MM.1S (cell line): ENCODE data around the gene SLC1A7.

Experiments used
- DNase-seq: peaks from one replicate; pipeline ENCODE4 v3.0.0-alpha.2; 2015
- H2AFZ ChIP-seq: fragments of 300-600 bp; sonication (generic); 2 replicates; pipeline ENCODE4 v1.6.0; 2016; ENCODE audit warnings: antibody characterized with exemption, low read length
- H3F3A ChIP-seq: fragments of 300-600 bp; sonication (generic); 2 replicates; pipeline ENCODE4 v1.6.1; 2016; ENCODE audit warnings: mild to moderate bottlenecking, antibody characterized with exemption, low read length, moderate library complexity, mixed read lengths; ENCODE audit not compliant: insufficient read depth
- H3K27ac ChIP-seq: fragments of 300-600 bp; sonication (generic); 2 replicates; pipeline ENCODE4 v1.5.1; 2016; ENCODE audit warnings: mild to moderate bottlenecking, low read length
- H3K27me3 ChIP-seq: fragments of 300-600 bp; sonication (generic); replicated peaks from 2 replicates; pipeline ENCODE4 v1.6.0; 2016; ENCODE audit warnings: low read length; ENCODE audit not compliant: insufficient read depth
- H3K36me3 ChIP-seq: fragments of 300-600 bp; sonication (generic); replicated peaks from 2 replicates; pipeline ENCODE4 v1.6.1; 2016; ENCODE audit warnings: mild to moderate bottlenecking, low read length, mixed read lengths; ENCODE audit not compliant: insufficient read depth
- H3K4me1 ChIP-seq: fragments of 300-600 bp; sonication (generic); 2 replicates; pipeline ENCODE4 v1.6.1; 2016; ENCODE audit warnings: low read length, mixed read lengths
- H3K4me2 ChIP-seq: fragments of 300-600 bp; sonication (generic); 2 replicates; pipeline ENCODE4 v1.6.0; 2016; ENCODE audit warnings: low read depth, low read length
- H3K4me3 ChIP-seq: fragments of 300-600 bp; sonication (generic); 2 replicates; pipeline ENCODE4 v1.5.1; 2016; ENCODE audit warnings: low read length, mixed read lengths
- H3K79me2 ChIP-seq: fragments of 300-600 bp; sonication (generic); 2 replicates; pipeline ENCODE4 v1.6.1; 2016; ENCODE audit warnings: mixed run types, low read length, mixed read lengths
- H3K9ac ChIP-seq: fragments of 300-600 bp; sonication (generic); 2 replicates; pipeline ENCODE4 v1.6.1; 2016; ENCODE audit warnings: low read length, mixed read lengths
- H3K9me2 ChIP-seq: fragments of 300-600 bp; sonication (generic); replicated peaks from 2 replicates; pipeline ENCODE4 v1.6.1; 2016; ENCODE audit warnings: mild to moderate bottlenecking, low read length, mixed read lengths; ENCODE audit not compliant: insufficient read depth
- H3K9me3 ChIP-seq: fragments of 300-600 bp; sonication (generic); replicated peaks from 2 replicates; pipeline ENCODE4 v1.6.1; 2016; ENCODE audit warnings: mild to moderate bottlenecking, low read length, mixed read lengths; ENCODE audit not compliant: insufficient read depth
- H4K20me1 ChIP-seq: fragments of 300-600 bp; sonication (generic); 2 replicates; pipeline ENCODE4 v1.6.1; 2016; ENCODE audit warnings: mild to moderate bottlenecking, low read length, moderate library complexity, mixed read lengths; ENCODE audit not compliant: insufficient read depth
- CTCF ChIP-seq: fragments of 300-600 bp; sonication (generic); IDR thresholded peaks from 2 replicates; pipeline ENCODE4 v1.5.1; 2016; ENCODE audit warnings: antibody characterized with exemption, low read length, mixed read lengths
- EZH2 ChIP-seq: fragments of 300-600 bp; sonication (generic); optimal IDR thresholded peaks from 2 replicates; pipeline ENCODE3; 2017; ENCODE audit warnings: low read depth, mild to moderate bottlenecking, antibody characterized with exemption, low read length, mixed read lengths
- EZH2phosphoT487 ChIP-seq: fragments of 300-600 bp; sonication (generic); IDR thresholded peaks from 2 replicates; pipeline ENCODE4 v1.6.1; 2018; ENCODE audit warnings: antibody characterized with exemption, low read length

Gene SLC1A7

GRCh38 chr1:53134961-53135734 lies 7.3 kb downstream of the SLC1A7 start:
- no peaks in the 10 kb centered on the region for H3K4me1 ChIP-seq
- no peaks in the 10 kb centered on the region for H3K9me2 ChIP-seq
- H4K20me1 ChIP-seq, result no peaks in the 10 kb centered on the region
- no peak overlapping the region for H2AFZ ChIP-seq
- no peak for TF ChIP-seq EZH2phosphoT487
- TF ChIP-seq EZH2, result no peak
- no peak for TF ChIP-seq CTCF
- no peak overlapping the region for H3K4me2 ChIP-seq
- no peaks in the 10 kb centered on the region for H3K36me3 ChIP-seq
- no peak overlapping the region for H3K4me3 ChIP-seq
- no peaks in the 10 kb centered on the region for H3K27me3 ChIP-seq
- H3K27ac ChIP-seq, result no peak overlapping the region
- no peaks in the 10 kb centered on the region for H3F3A ChIP-seq
- DNase-seq, result no peak
- no peaks in the 10 kb centered on the region for H3K79me2 ChIP-seq
- H3K9ac ChIP-seq, result no peak overlapping the region
- H3K9me3 ChIP-seq, result no peaks in the 10 kb centered on the region

GRCh38 chr1:53134042-53134485 lies 8.4 kb downstream of the SLC1A7 start:
- no peaks in the 10 kb centered on the region for H3K36me3 ChIP-seq
- no peaks in the 10 kb centered on the region for H3K27me3 ChIP-seq
- H3K9me2 ChIP-seq, result no peaks in the 10 kb centered on the region
- no peaks in the 10 kb centered on the region for H3K9me3 ChIP-seq
- H4K20me1 ChIP-seq, result no peaks in the 10 kb centered on the region
- no peak overlapping the region for H3K9ac ChIP-seq
- H3K4me3 ChIP-seq, result no peak overlapping the region
- TF ChIP-seq CTCF, result no peak
- no peak for TF ChIP-seq EZH2
- no peak for TF ChIP-seq EZH2phosphoT487
- no peak overlapping the region for H3K27ac ChIP-seq
- H2AFZ ChIP-seq, result no peak overlapping the region
- no peak for DNase-seq
- no peak overlapping the region for H3K4me2 ChIP-seq
- H3K79me2 ChIP-seq, result no peaks in the 10 kb centered on the region
- H3F3A ChIP-seq, result no peaks in the 10 kb centered on the region
- no peaks in the 10 kb centered on the region for H3K4me1 ChIP-seq

- H3K4me3 ChIP-seq, result no peak overlapping the region
- no peak for DNase-seq
- no peaks in the 10 kb centered on the region for H3K9me3 ChIP-seq
- no peak overlapping the region for H3K27ac ChIP-seq
- no peak overlapping the region for H3K4me2 ChIP-seq
- no peaks in the 10 kb centered on the region for H3K27me3 ChIP-seq
- H3K4me1 ChIP-seq, result no peaks in the 10 kb centered on the region
- no peak overlapping the region for H2AFZ ChIP-seq
- H3K79me2 ChIP-seq, result no peaks in the 10 kb centered on the region
- no peaks in the 10 kb centered on the region for H4K20me1 ChIP-seq
- H3K9ac ChIP-seq, result no peak overlapping the region
- H3K36me3 ChIP-seq, result no peaks in the 10 kb centered on the region
- no peak for TF ChIP-seq CTCF
- TF ChIP-seq EZH2, result no peak
- no peak for TF ChIP-seq EZH2phosphoT487
- no peaks in the 10 kb centered on the region for H3K9me2 ChIP-seq
- no peaks in the 10 kb centered on the region for H3F3A ChIP-seq
Measured at GRCh38 chr1:53133261-53134041, 9.0 kb downstream of the SLC1A7 start.
